Heart left ventricle (tissue), 13 donors: Measurements from ENCODE around the gene CYP1B1.

Source experiments
- POLR2A ChIP-seq, 2 donors: fragments of 450-650 bp; IDR thresholded peaks; one replicate each; pipeline ENCODE4 v1.6.1; 2017; ENCODE audit warnings: antibody characterized with exemption in 2 of 2, mild to moderate bottlenecking in 2 of 2, moderate library complexity in 2 of 2
- TF ChIP-seq, protein P1 (sequence below), 12 donors: fragments of 200-600 bp; sonication (generic) in 4 of 12; IDR thresholded peaks; one replicate each; pipeline versions ENCODE4 v1.5.0 to v1.8.0; 2018 to 2022; ENCODE audit warnings: antibody characterized with exemption in 12 of 12, mild to moderate bottlenecking in 5 of 12
- donor health status: ischemic (EF 13 %, LVEDD 7.1; RV severe dilation, severe dysfunction).
- donor health status: DM: no; HTN: yes; CAD: no.
- donor health status: DM: no; HTN: no; CAD: no.
- donor health status: ischemic (EF 25% LVEDD 6.9; RV normal size, moderate dysfunction).
- donor health status: ischemic (EF 25% LVEDD 5.7; RV mildly dilated, moderate dysfunction).
- donor health status: ischemic (EF 35%, LVEDD 5.7; RV mildly dilated, moderate dysfunction).
- donor health status: nonischemic (EF 11% LVEDD 7.7; RV severe dilation, severe dysfunction).
- donor health status: DM: yes; HTN: yes; CAD: no.
- donor health status: PGD.
- donor health status: ischemic (EF 29% LVEDD 5.4; RV normal size, mild dysfunction).
- donor health status: nonischemic (EF 23%, LVEDD 6.1; RV moderate dilation, normal function).

DNA sequence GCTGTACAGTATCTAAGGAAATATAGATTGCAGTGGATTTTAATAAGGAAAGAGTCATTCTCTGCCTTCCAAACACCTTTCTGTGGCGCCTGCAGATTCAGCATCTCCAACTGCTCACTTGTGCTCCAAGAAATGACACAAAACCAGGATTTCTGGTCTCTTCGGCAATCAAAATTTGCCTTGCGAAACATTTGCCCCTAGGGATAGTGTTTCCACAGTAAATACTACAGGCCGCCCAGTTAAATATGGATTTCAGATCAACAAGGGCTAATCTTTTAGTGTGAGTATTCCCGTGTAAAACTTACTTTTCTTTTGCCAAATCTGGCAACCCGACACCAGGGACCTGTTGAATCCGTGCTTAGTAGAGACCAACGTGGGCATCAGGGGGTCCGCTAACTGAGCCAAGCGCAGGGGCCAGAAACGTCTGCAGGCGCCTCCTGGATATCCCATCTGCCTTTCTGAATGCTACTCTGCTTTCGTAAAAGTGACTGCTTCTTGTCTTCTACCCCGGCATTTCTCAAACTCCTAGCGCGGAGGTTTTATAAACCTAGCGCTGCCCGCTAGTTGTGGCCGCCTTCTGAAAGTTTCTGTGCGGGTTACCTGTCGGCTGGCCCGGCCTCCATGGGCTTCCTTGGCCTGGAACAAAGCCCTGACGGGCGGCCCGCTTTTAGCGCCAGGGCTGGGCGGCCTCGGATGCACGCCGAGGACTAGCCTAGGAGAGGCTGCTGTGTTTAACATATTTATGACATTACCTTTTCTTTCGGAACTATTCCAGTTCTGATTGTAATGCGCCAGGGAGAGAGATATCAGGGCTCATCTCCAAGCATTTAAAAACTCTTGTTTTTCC, 2.5 kb downstream of the CYP1B1 start:
- TF ChIP-seq, protein P1, sequence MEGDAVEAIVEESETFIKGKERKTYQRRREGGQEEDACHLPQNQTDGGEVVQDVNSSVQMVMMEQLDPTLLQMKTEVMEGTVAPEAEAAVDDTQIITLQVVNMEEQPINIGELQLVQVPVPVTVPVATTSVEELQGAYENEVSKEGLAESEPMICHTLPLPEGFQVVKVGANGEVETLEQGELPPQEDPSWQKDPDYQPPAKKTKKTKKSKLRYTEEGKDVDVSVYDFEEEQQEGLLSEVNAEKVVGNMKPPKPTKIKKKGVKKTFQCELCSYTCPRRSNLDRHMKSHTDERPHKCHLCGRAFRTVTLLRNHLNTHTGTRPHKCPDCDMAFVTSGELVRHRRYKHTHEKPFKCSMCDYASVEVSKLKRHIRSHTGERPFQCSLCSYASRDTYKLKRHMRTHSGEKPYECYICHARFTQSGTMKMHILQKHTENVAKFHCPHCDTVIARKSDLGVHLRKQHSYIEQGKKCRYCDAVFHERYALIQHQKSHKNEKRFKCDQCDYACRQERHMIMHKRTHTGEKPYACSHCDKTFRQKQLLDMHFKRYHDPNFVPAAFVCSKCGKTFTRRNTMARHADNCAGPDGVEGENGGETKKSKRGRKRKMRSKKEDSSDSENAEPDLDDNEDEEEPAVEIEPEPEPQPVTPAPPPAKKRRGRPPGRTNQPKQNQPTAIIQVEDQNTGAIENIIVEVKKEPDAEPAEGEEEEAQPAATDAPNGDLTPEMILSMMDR (IDR thresholded peaks at IDR 0.05) = no peak
- no peak for TF ChIP-seq POLR2A (IDR thresholded peaks at IDR 0.05)
